SHP77 (cell line): ENCODE data around the gene SOX30.
"Not testable (repeated sequence)": the region's sequence is repeated elsewhere in the genome, so short reads cannot be mapped to it uniquely, and the experiment has no call there.

Experiments
- DNase-seq, 2 experiments: peaks; one replicate each; lab custom pipeline; 2025; lab: John Stamatoyannopoulos, UW

The SOX30 gene

DNA sequence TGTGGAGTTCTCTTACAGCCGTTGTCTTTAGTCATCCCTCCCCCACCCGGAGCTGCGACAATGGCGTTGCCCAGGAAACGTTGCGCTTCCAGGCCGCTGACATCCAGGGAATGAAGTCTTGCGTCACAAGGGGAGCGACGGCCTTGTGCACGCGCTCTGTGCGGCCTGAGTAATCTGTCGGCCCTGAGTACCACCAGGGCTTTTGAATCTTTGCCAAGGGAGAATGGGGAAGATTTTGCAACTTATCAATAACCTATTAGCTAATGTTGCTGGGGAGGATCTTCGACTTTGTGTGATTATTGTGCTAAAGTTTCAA, at the start of gene SOX30:
SOX30 (minus strand) TSS at position 62 of the 316 bp plus-strand sequence. CDS start 360 bp downstream, outside the sequence.
- no peak for DNase-seq

DNA sequence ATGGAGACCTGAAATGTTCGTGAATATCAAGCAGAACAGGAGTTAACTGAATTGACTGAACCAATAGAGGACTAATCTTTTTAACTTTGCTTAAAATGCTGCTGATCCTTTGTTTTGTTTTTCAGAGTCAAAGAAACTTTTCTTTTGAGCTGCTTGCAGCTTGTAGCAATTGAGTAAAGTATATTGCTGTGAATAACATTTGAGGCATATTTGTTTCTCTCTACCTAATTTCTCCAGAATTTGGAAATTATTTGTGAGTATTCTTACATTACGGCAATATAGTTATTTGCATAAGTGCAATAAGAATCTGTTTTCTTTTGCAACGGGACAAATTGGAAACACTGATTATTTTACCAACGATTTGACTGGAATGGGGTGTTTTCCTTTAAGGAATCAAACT, 46.4 kb upstream of the SOX30 start:
- not testable (repeated sequence) for DNase-seq

DNA sequence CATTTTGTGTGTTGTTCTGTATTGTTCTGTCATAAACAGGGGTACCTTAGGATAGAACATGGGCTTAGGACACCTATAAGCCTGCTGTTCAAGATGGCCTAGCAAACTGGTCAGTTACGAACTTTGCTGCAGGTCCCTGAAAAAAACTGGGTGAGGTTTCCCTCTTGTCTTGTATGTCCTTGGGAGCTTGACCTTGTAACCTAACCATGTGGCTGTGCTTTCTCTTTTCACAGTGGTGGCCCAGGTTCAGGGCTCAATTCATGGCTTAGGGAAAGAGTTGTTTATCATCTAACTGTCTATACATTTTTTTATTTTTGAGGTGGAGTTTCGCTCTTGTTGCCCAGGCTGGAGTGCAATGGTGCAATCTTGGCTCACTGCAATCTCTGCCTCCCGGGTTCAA, 43.9 kb upstream of the SOX30 start:
- DNase-seq: not testable (repeated sequence)

DNA sequence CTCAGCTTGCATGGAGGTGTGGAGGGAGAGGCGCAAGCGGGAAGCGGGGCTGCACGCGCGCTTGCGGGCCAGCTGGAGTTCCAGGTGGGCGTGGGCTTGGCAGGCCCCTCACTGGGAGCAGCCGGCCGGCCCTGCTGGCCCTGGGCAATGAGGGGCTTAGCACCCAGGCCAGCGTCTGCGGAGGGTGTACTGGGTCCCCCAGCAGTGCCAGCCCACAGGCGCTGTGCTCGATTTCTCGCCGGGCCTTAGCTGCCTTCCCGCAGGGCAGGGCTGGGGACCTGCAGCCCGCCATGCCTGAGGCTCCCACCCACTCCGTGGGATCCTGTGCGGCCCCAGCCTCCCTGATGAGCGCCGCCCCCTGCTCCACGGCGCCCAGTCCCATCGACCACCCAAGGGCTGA, 41.6 kb upstream of the SOX30 start:
- not testable (repeated sequence) for DNase-seq

DNA sequence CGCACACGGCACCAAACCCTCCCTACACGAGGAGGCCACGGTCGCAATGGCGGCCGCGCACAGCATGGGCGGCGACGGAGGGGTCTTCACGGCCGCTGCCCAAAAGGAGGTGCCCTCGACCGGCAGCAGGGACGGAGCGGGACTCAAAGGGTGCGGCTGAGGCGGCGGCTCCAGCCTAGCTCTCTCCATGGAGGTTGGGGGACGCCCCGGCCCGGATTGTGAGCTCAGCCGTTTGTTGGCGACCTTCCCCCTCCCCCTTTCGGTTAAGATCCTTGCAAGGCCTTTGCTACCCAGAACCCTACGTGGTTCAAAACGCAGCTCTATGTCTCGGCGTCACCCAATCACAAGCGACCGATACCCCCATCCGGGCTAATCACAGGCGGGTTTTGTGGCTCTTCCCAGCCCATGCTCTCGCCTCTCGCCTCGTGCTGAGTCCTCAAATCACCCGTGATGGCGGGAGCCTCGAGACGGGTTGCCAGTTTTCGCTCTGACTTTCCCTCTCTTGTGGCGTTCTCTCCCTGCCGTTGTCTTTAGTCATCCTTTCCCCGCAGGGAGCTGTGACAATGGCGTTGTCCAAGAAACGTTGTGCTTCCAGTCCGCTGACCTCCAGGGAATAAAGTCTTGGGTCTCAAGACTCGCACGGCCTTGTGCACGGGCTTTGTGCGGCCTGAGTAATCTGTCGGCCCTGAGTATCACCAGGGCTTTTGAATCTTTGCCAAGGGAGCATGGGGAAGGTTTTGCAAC, 38.6 kb upstream of the SOX30 start:
- DNase-seq: no peak

DNA sequence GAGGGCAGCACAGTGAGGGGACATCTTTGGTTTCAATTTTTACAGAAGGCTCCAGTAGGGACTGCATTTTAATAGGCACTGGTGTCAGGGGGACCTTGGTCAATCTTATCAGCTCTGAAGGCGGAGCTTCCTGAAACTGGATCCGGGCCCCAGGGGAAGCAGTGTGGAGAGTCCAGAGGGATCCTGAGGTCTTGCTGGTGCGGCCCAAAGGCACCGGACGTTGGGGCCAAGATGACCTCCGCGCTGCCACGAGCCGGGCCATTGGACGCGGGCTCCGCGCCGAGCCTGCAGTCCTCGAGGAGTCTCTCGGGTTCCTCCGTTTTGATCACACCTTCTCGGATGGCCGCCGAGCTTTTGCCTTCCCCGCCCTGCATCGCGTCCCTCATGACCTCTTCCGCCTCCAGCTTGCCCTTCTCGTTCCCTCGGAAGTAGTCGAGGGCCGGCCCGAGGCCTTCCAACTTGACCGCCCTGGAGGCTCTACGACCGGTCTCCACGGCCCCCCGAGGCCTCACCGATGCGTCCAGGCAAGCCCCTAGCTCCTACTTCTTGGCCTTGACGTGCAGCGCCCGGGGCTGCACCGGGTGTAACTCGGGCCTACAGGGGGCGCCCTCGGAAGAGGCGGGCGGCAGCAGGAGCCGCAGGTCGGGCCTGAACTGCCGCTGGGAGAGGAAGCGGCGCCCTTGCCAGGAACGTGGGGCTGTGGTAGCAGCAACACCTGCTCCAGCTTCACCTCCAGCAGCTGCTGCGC, 37.9 kb upstream of the SOX30 start:
- DNase-seq: no peak

DNA sequence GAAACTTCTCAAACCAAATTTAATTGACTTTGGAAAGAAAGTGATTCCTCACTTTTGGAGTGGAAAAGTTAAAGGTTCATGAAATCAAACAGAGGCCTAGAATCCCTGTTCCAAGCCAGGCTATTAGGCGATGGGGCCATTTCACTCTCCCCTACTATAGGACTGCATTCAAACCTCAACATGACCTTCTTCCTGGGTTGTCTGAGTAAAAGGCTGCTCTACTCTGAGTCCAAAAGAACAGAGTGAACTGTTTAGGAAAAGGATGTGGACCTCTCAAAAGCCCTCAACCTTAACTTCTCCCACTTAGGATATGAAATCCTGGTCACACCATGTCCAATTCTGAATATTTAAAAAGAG, 34.9 kb upstream of the SOX30 start:
- DNase-seq: no peak

DNA sequence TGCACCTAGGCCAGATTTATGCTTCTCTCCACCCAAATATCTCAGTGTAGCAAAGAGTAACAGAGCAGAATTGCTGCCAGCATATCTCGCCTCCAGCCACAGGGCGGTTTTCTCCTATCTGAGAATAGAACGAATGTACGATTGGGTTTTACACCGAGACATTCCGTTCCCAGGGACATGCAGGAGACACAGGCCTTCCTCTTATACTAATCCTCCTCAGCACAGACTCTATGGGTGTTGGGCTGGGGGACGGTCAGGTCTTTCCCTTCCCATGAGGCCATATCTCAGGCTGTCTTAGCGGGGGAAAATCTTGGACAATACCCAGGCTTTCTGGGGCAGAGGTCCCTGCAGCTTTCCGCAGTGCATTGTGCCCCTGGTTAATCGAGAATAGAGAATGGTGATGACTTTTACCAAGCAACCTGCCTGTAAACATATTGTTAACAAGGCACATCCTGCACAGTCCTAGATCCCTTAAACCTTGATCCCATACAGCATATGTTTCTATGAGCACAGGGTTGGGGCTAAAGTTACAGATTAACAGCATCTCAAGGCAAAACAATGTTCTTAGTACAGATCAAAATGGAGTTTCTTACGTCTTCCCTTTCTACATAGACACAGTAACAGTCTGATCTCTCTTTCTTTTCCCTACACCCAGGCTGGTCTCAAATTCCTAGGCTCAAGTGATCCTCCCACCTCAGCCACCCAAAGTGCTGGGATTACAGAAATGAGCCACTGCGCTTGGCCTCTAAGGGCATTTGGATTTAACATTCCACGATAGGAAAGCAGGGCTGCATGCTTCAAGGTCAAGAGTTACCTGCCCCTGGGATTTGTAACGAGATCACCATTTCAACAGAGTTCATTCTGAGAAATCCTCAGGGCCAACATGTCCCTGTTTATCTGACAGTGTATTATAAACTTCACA, 34.3 kb upstream of the SOX30 start:
- DNase-seq: not testable (repeated sequence)

DNA sequence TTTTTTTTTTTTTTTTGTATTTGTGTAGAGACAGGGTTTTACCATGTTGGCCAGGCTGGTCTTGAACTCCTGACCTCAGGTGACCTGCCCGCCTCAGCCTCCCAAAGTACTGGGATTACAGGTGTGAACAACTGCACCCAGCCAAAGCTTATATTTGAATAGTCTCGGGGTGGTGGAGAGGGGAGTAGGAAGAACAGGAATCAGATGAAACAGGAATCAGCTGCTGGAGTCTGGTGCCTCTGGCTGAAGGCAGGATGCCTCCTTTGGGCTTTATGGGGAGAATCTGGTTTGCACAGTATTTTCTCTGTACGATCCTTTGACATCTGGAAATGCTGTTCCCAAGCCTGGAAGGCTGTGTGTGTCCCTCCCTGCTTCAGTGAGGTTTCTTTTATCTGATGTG, 30.0 kb upstream of the SOX30 start:
- no peak for DNase-seq

DNA sequence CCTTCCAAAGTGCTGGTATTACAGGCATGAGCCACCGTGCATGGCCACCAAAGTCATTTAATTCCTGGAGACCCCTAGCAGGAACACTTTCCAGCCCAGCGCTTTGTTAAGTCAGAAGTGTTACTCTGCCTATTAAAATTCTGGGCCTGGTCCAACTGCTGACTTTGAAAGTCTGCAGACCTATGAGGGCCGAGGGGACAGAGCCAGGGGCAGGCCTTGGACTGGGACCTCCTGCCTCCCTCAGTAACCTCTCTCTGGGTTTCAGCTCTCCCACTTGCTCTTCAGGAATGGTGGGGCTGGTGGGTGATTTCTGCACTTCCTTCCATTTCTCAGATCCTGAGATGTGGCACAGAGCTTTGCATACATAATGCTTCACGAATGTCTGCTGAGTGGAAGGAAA, 28.8 kb upstream of the SOX30 start:
- DNase-seq: no peak

DNA sequence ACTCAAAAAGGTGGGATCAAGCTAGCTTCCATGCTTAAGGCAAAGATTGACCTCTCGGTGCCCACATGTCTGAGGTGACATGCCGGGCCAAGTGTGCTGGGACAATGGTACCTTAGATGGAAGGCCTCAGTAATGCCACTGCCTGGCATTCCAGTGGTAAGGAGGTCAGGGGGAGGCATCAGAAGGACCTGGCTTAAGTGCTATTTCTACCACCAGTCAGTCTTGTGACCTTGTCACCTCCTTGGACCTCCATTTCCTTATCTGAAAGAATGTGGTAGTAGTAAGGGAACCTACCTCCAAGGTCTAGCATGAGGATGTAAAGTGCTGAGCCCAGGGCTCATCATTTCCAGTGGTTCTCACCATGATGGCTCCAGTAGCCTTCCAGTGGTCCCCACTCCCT, 28.0 kb upstream of the SOX30 start:
- DNase-seq: no peak

DNA sequence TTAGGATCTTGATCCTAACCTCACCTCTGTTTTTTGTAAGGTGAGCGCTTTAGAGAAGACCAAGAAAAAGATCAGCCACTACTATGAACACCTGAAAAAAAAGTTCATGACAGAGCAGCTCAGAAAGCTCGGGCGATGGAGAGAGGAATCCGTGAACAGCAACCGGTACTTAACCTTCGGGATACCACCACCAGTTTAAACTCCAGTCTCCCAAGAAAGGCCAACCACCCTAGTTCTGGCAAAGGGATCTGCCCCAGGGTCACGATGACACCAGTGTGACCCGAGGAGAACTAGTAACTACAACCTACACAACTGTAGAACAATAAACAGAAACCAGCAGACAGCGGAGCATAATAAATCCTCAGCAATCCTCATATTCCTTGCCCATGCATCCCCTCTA, 27.6 kb upstream of the SOX30 start:
- DNase-seq: no peak

DNA sequence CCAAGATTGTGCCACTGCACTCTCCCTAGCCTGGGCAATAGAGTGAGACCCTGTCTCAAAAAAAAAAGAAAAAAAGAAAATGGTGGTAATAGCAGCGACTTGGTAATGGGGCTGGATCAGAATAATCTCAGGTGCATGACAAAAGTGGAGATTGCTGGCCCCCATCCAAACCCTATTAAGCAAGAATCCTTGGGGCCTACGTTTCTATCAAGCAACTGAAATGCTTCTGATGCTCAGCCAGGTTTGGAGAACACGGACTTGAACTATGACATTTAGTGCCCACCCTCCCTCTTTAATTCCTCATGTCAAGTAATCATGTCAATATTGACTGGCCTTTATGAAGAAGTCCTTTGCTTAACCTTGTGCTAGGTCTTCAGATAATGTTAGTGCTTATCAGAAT, 25.7 kb upstream of the SOX30 start:
- DNase-seq: no peak

DNA sequence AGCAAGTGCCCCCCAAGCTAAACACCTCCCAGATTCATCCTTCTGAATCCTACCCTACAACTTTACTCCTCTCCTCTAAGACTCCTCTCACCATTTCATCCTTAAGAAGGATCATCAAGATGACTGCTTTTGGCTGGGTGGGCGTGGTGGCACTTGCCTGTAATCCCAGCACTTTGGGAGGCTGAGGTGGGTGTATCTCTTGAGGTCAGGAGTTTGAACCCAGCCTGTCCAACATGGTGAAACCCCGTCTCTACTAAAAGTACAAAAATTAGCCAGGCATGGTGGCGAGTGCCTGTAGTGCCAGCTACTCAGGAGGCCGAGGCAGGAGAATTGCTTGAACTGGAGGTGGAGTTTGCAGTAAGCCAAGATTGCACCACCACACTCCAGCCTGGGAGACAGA, 22.1 kb upstream of the SOX30 start:
- not testable (repeated sequence) for DNase-seq

DNA sequence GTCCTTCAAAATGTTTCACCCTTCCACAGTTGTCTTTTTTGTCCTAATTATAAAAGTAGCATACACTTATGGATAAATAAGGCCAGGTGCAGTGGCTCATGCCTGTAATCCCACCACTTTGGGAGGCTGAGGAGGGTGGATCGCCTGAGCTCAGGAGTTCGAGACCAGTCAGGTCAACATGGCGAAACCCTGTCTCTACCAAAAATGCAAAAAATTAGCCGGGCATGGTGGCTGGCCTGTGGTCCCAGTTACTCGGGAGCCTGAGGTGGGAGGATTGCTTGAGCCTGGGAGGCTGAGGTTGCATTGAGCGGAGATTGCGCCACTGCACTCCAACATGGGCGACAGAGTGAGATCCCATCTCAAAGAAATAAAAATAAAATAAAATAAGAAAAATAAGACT, 20.7 kb upstream of the SOX30 start:
- DNase-seq: no peak

DNA sequence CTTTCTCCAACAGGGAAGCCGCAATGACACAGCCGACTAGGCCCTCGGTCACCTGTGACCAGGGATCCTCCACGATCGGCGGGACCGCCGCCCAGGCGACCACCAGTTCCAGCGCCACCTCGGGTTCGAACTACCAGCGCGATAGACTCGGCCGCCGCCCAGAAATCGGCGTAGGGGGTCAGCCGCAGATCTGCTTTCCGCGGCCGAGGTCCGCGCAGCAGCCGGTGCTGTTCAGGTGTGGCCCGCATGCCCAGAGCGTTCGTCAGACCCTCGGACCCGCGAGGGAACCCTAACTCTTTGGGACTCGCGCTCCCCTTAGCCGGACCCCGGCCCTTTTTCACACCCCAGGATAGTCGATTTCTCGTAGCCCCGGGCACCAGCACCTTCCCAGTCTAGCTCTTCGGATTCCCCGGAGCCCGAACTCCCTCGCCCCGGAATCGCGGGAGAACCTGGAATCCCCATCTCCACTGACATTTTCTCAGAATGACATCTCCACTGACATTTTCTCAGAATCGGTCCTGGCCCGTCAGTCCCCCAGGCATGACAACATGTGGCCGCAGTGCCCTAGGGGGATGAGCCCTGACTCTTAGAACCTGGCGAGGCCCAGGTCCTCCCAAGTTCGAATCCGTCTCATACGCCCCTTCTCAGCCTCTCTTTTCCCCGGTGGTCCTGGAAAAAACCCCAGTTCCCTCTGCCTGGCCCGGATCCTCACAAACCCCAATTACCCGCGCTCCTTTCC, 19.5 kb upstream of the SOX30 start:
- no peak for DNase-seq

DNA sequence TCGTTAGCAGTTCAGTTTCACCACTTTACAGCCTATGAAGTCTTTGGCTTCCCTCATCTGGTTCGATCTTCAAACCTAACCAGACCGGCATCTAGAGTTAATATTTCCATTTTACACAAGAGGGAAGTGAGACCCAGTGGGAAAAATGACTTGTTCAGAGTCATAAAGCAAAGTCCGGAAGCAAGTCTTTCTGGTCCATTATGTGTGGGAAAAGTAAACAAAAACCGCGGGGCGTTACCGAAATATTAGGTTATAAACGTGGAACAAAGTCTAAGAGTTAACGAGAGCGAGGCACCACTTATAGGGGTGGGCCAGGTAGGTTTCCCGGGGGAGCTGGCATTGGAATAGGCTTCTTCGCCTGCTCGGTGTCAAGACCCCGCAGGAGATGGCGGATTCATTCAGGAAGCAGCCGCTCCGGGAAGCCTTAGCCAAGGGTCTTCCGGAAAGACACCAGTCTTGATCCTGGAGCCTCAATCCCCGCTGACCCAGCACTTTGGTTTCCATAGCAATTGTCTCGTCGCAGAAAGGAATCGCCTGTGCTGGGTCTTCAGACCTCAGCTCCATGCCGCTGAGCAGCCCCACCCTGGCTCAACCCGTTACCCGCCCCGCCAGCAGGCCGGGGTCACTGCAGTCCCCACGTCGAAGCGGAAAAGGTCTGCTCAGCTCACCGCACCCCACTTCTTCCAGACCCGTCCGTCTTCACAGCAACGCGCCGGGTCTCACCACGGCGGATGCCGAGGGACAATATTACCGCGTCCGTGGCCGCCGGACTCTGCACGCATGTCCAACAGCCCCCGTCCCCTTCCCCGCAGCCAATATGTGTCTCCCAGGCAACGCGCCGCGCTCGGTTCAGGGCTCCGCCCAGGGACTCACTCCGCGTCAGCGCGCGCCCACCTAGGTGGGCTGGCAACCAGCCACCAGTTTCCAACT, 18.7 kb upstream of the SOX30 start, which contains the start of gene C5orf52:
C5orf52 (plus strand) TSS at position 872 of the 930 bp plus-strand sequence. CDS start 82 bp downstream, outside the sequence.
- no peak for DNase-seq

DNA sequence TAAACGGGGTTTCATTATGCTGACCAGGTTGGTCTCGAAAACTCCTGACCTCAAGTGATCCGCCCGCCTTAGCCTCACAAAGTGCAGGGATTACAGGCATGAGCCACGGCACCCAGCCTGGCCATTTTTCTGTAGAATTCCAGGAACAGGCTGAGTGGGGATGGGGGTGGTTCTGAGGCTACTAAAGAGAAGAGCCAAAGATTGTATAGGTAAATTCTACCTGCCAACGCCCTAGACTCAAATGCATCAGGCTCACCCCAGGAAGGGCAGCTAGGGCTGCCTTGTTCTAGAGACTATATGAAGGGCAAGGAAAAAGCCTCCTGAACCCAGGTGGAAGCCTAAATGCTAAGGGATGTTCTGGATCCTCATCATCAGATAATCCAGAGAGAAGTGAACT, 17.5 kb upstream of the SOX30 start:
- DNase-seq: no peak

DNA sequence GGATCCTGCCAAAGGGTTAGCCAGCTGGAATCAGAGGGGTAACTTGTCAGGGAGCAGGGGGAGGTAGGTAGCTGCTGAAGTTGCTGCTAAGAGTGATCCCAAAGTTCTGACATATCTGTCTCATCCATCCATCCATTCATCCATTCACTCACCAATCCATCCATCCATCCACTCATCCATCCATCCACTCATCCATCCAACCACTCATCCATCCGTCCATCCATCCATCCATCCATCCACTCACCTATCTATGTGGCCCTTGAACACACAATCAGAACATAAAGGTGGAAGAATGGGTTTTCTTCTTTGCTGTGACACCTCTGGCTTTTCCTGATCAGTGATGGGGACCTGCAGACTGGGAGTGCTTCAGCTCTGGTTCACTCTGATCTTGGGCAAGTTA, 16.1 kb upstream of the SOX30 start:
- DNase-seq: no peak

DNA sequence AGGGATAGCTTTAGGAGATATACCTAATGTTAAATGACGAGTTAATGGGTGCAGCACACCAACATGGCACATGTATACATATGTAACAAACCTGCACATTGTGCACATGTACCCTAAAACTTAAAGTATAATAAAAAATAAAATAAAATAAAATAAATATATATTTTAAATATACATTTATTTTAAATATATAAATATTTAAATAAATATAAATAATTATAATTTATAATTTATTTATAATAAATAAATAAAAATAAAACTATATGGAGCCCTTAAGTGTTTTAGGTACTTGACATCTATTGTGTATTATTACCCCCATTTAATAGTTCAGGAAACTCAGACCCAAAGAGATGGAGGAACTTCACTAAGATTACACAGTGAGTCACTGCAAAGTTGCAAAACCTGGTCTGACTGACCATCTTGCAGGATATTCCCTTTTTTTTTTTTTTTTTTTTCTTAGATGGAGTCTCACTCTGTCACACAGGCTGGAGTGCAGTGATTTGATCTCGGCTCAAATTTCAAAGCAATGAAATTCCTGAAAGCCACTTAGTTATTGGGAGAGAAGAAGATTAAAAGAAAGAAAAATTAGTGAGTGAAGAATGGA, 13.3 kb upstream of the SOX30 start:
- no peak for DNase-seq
